AG09309 (cell line): ENCODE results near the gene PIGU.

Experiments
- DNase-seq: peaks from one replicate; pipeline ENCODE4 v3.0.0-alpha.2; 2010; ENCODE audit warnings: low read depth
- H3K4me3 ChIP-seq: 2 replicates; pipeline ENCODE4 v1.5.1; 2011; ENCODE audit warnings: mild to moderate bottlenecking, low read depth, low read length, moderate library complexity; ENCODE audit not compliant: control insufficient read depth
- CTCF ChIP-seq: IDR thresholded peaks from 2 replicates; pipeline ENCODE4 v1.5.1; 2011; ENCODE audit warnings: mild to moderate bottlenecking, low read depth, low read length, inconsistent platforms; ENCODE audit not compliant: insufficient read depth, control insufficient read depth; ENCODE audit errors: missing control alignments

PIGU gene

GRCh38 chr20:34564833-34565232, 112.1 kb downstream of the PIGU start:
- no peak overlapping the region for H3K4me3 ChIP-seq
- DNase-seq: no peak
- TF ChIP-seq CTCF: no peak

GRCh38 chr20:34562641-34563040, 114.3 kb downstream of the PIGU start:
- no peak for DNase-seq
- H3K4me3 ChIP-seq: no peak overlapping the region
- peak; percentile 50 for TF ChIP-seq CTCF

- no peak for DNase-seq
- no peak for TF ChIP-seq CTCF
- H3K4me3 ChIP-seq: no peak overlapping the region
Observed at GRCh38 chr20:34561661-34562060, 115.2 kb downstream of the PIGU start.

DNA sequence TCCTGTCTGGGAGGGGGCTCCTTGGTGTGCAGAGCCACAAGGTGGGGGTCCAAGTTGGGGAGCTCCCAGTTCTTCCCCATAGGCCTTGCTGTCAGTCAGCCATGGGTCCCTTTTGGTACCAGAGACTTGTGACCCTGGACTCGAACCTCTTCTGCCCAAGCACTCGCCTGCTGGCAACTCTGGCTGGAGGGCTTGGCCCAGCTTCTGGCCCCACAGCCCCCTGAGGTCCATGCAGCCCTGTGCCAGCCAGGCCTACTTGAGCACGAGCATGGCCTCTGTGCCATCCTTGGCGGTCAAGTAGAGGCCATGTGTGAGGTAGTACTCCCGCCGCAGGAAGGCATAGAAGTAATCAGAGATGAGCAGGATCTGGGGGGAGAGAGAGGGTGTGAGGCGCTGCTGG, 116.3 kb downstream of the PIGU start:
- TF ChIP-seq CTCF: no peak
- no peak overlapping the region for H3K4me3 ChIP-seq
- DNase-seq: no peak

GRCh38 chr20:34560141-34560523, 116.8 kb downstream of the PIGU start:
- no peak overlapping the region for H3K4me3 ChIP-seq
- TF ChIP-seq CTCF: no peak
- no peak for DNase-seq

DNA sequence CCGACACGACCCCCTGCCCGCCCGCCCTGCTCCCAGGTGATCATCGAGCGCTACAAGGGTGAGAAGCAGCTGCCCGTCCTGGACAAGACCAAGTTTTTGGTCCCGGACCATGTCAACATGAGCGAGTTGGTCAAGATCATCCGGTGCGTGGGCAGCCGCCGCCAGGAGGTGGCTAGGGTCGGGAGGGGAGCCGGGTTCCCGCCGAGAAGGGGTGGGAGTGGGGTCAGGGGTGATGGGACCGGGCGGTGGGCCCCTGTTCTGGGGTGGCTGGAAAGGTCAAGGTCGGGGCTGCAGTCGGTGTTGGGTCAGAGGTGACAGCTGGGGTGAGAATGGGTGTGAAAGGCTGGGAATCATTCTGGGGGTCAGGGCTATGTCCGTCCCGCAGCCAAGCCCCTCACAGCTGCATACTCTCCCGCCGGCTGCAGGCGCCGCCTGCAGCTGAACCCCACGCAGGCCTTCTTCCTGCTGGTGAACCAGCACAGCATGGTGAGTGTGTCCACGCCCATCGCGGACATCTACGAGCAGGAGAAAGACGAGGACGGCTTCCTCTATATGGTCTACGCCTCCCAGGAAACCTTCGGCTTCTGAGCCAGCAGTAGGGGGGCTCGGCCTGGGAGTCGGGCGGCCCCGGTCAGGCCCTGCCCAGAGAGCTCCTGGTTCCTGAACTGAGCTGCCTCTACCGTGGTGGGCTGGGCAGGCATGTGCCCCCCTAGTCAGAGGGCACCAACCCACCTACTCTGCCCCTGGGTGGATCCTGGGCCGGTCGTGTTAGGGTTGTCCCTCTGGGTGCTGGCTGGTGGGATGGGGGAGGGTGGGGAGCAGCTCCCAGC, 117.4 kb downstream of the PIGU start:
- no peak for TF ChIP-seq CTCF
- DNase-seq: no peak
- peak overlapping the region; percentile 73 for H3K4me3 ChIP-seq
